Esophagus squamous epithelium (tissue), 5 donors: ENCODE measurements around the gene DDO. TPM values are rescaled to one million over a fixed set of nuclear protein-coding genes. Genes with fewer than 3 reads are reported as not detected.

ENCODE experiments used
- DNase-seq: peaks from one replicate; lab custom pipeline; 2025; lab: John Stamatoyannopoulos, UW
- H3K27ac ChIP-seq, 4 donors: fragments of 200-600 bp; sonication (generic); one replicate each; pipeline ENCODE4 v1.5.1; 2016 to 2019; ENCODE audit warnings: mild to moderate bottlenecking in 1 of 4
- H3K27me3 ChIP-seq, 4 donors: fragments of 200-600 bp; sonication (generic); 1 replicate in 3 of 4; 2 replicates in 1 of 4; pipeline versions ENCODE4 v1.5.1 to v1.6.0; 2017 to 2021; ENCODE audit warnings: antibody characterized with exemption in 1 of 4
- H3K36me3 ChIP-seq, 3 donors: fragments of 200-600 bp; sonication (generic); one replicate each; pipeline ENCODE4 v1.5.1; 2016 to 2019
- H3K4me1 ChIP-seq, 3 donors: fragments of 200-600 bp; sonication (generic); one replicate each; pipeline ENCODE4 v1.5.1; 2017 to 2019
- H3K4me3 ChIP-seq, 4 donors: fragments of 200-600 bp; sonication (generic); 1 replicate in 3 of 4; 2 replicates in 1 of 4; pipeline ENCODE4 v1.5.1; 2016 to 2019; ENCODE audit warnings: mild to moderate bottlenecking in 2 of 4, moderate library complexity in 1 of 4
- H3K9me3 ChIP-seq, 3 donors: fragments of 200-600 bp; sonication (generic); one replicate each; pipeline ENCODE4 v1.5.1; 2016 to 2019
- POLR2A ChIP-seq, 4 donors: fragments of 450-650 bp; IDR thresholded peaks; one replicate each; pipeline ENCODE4 v1.6.1; 2017; ENCODE audit warnings: antibody characterized with exemption in 4 of 4, mild to moderate bottlenecking in 4 of 4, moderate library complexity in 3 of 4
- WGBS, 2 donors: methylation state at CpG; one replicate each; pipeline ENCODE4 v1.1.5; 2018; 5-methylcytosine and 5-hydroxymethylcytosine counted together
- intact Hi-C: fragments of 100-400 bp; cut with DNase I; formaldehyde crosslinking; loops from one replicate; pipeline ENCODE4 v1.15.0; 2022
- total RNA-seq, 4 donors: library from RNA; depleted of rRNA; stranded (reverse); fragments of >200 nt; gene quantifications; one replicate each; pipeline ENCODE4 v1.1.0, GENCODE V29; 2016
- TF ChIP-seq, protein P1 (sequence below), 6 experiments: fragments of 450-650 bp in 4 of 6; fragments of 200-600 bp in 2 of 6; sonication (generic) in 2 of 6; IDR thresholded peaks; one replicate each; pipeline ENCODE4 v1.5.1; 2016 to 2019; ENCODE audit warnings: antibody characterized with exemption in 6 of 6, mild to moderate bottlenecking in 4 of 6, moderate library complexity in 4 of 6
- donor health status: DM: yes; HTN: yes; CAD: no.

The DDO gene
- total RNA-seq, 4 donors from 2014 or later: 0.57 to 0.79 TPM; not detected in 2

DNA sequence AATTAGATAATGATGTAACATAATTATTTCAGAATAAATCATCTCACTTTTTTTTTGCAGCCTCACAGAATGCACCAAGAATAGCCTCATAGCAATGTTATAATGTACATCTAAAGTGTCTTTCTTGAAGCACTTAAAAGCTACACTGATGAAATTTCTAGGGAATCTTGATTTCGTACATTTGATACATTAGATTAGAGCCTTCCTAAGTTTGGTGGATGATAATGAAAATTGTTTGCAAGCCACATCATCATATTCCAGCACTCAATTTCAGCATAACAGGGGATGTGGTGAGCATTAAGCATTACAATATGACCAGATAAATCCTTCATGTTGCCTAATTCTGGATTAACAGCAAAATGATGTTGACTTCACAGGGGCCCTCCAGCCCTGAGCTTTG lies 47.5 kb downstream of the DDO start:
- TF ChIP-seq POLR2A (IDR thresholded peaks at IDR 0.05): no peak
- TF ChIP-seq, protein P1, sequence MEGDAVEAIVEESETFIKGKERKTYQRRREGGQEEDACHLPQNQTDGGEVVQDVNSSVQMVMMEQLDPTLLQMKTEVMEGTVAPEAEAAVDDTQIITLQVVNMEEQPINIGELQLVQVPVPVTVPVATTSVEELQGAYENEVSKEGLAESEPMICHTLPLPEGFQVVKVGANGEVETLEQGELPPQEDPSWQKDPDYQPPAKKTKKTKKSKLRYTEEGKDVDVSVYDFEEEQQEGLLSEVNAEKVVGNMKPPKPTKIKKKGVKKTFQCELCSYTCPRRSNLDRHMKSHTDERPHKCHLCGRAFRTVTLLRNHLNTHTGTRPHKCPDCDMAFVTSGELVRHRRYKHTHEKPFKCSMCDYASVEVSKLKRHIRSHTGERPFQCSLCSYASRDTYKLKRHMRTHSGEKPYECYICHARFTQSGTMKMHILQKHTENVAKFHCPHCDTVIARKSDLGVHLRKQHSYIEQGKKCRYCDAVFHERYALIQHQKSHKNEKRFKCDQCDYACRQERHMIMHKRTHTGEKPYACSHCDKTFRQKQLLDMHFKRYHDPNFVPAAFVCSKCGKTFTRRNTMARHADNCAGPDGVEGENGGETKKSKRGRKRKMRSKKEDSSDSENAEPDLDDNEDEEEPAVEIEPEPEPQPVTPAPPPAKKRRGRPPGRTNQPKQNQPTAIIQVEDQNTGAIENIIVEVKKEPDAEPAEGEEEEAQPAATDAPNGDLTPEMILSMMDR (IDR thresholded peaks at IDR 0.05): no peak
- intact Hi-C loops: no loop called here
- no peak overlapping the region for H3K4me3 ChIP-seq
- H3K36me3 ChIP-seq: no peaks in the 10 kb centered on the region
- peaks cover 0 to 28% (median 0%) of the 10 kb centered on the region in 4 donors for H3K27me3 ChIP-seq
- H3K9me3 ChIP-seq: no peaks in the 10 kb centered on the region
- 81 to 83% methylated on average over 1 of the region's 1 CpG for WGBS, 2 donors
- DNase-seq: no peak
- peaks cover 0 to 9% (median 0%) of the 10 kb centered on the region in 3 donors for H3K4me1 ChIP-seq
- no peak overlapping the region for H3K27ac ChIP-seq

DNA sequence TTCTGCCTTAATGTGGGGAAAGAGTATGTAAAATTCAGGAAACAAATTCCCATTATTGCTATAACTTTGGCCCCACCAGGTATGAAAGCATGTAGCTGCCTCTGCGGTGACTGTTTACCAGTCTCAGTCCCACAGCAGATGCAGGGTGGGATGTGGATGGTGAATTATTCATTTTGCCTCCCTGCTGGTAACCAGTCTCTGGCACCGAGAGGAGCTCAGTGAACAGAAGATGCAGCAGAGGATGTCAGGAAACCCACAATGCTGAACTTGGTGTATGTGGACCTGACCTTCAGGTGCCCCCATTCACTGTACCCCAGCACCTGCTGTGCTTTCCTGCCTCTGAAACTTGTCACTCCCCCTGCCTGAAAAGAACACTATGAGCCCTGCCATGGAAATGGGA lies 48.4 kb downstream of the DDO start:
- Histone ChIP-seq H3K27me3 (peaks cover 0 to 29% (median 0%) of the 10 kb centered on the region in 4 donors), H3K36me3 (no peaks in the 10 kb centered on the region), H3K27ac (no peak overlapping the region), H3K9me3 (no peaks in the 10 kb centered on the region), H3K4me1 (peaks cover 0 to 9% (median 0%) of the 10 kb centered on the region in 3 donors), H3K4me3 (no peak overlapping the region)
- WGBS, 2 donors: 74 to 100% methylated on average over 1 to 2 of the region's 2 CpGs
- intact Hi-C loops: no loop called here
- TF ChIP-seq, protein P1 (IDR thresholded peaks at IDR 0.05): no peak
- no peak for TF ChIP-seq POLR2A (IDR thresholded peaks at IDR 0.05)
- no peak for DNase-seq

DNA sequence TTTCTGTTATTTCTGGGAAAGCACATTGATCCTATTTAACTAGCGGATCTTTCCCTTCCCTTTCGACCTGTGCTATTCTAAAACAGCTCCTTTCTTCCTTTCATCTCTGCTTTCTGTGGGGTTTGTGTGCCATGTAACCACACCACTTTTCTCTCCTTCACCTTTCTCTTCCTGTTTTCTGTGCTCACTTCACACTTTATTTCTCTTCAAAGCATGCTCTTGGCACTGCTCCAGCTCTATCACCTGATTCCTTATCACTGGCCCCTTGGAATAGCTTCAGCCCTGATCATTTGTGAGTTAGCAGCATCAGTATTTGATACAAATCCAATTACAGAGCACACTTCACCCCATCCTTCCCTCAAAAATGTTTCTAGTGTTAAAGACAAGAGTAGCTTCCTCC lies 49.1 kb downstream of the DDO start:
- WGBS, 2 donors: 41 to 58% methylated on average over 2 of the region's 2 CpGs
- TF ChIP-seq, protein P1 (IDR thresholded peaks at IDR 0.05): no peak
- no peak for TF ChIP-seq POLR2A (IDR thresholded peaks at IDR 0.05)
- Histone ChIP-seq H3K27me3 (peaks cover 0 to 26% (median 0%) of the 10 kb centered on the region in 4 donors), H3K4me3 (no peak overlapping the region), H3K27ac (no peak overlapping the region), H3K36me3 (no peaks in the 10 kb centered on the region), H3K9me3 (no peaks in the 10 kb centered on the region), H3K4me1 (peaks cover 0 to 9% (median 0%) of the 10 kb centered on the region in 3 donors)
- DNase-seq: no peak
- intact Hi-C loops: no loop called here

DNA sequence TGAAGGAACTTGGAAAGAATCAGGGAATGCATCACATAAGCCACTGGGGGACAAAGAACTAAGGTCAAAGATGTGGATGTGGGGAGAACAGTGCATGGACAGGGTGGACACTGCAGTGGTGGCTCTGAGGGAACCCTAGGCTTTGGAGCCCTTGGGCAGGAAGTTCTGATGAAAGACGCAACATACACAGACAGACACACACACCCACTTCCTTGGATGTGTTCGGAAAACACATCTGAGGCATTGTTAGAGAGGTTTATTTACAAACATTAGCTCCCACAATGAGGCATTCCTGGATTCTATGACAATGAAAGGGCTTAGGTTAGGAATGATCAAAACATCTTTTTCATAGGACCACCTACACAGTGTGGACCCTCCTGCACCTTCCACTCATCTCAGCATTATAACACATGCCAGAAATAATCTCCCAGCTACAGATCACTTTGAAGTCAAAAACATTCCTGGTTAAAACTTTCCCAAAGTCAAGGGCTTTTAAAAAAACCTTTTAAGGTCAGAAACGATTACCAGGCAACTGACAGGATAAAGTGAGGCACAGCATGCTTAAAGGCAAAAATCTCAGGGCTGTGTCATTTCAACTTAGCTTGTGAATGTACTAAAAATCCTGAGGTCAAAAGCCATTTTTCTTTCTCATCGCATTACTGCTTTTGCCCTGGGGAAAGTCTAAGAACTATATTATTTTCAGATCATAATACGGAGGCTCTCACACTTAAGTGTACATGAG lies 50.8 kb downstream of the DDO start:
- Histone ChIP-seq H3K36me3 (no peaks in the 10 kb centered on the region), H3K4me1 (peaks cover 0 to 6% (median 0%) of the 10 kb centered on the region in 3 donors), H3K4me3 (no peak overlapping the region), H3K27ac (no peak overlapping the region), H3K9me3 (no peaks in the 10 kb centered on the region), H3K27me3 (peaks cover 0 to 37% (median 0%) of the 10 kb centered on the region in 4 donors)
- TF ChIP-seq, protein P1 (IDR thresholded peaks at IDR 0.05): no peak
- TF ChIP-seq POLR2A (IDR thresholded peaks at IDR 0.05): no peak
- no peak for DNase-seq
- WGBS, 2 donors: 65 to 68% methylated on average over 5 of the region's 5 CpGs
- intact Hi-C loops: no loop called here

DNA sequence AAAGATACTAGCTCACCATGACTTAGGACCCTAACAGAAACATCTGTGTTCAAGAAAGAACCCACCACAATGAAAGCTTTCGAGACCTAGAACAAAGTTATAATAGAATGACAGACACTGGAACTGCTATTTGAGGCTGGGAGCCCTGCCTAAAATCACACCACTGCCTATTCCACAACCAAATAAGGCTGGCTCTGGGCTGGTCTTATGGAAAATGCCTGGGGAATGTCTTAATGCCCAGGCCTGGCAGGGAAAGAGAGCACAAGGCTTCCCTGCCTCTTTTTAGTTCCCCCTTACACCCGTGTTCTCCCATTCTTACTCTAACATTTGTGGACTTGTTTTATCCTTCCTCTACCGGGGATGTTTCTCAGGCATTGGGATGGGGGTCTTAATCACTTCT lies 51.6 kb downstream of the DDO start:
- Histone ChIP-seq H3K27ac (no peak overlapping the region), H3K4me1 (peaks cover 0 to 2% (median 0%) of the 10 kb centered on the region in 3 donors), H3K4me3 (no peak overlapping the region), H3K36me3 (no peaks in the 10 kb centered on the region), H3K9me3 (no peaks in the 10 kb centered on the region), H3K27me3 (peaks cover 0 to 45% (median 0%) of the 10 kb centered on the region in 4 donors)
- no peak for DNase-seq
- WGBS, 2 donors: 60 to 70% methylated on average over 3 of the region's 3 CpGs
- intact Hi-C loops: no loop called here
- no peak for TF ChIP-seq POLR2A (IDR thresholded peaks at IDR 0.05)
- TF ChIP-seq, protein P1 (IDR thresholded peaks at IDR 0.05): no peak
